A673 (cell line): Measurements from ENCODE around the gene FNDC3B.

ENCODE experiments used
- EZH2 ChIP-seq: fragments of 200-600 bp; sonication (generic); IDR thresholded peaks from 2 replicates; pipeline ENCODE4 v1.6.1; 2017; ENCODE audit warnings: borderline replicate concordance, low read depth, mild to moderate bottlenecking, mixed read lengths, antibody characterized with exemption, low read length; ENCODE audit not compliant: poor library complexity, severe bottlenecking
- TF ChIP-seq, protein P1 (sequence below): fragments of 300-800, 200-600 bp; sonication (generic); conservative IDR thresholded peaks from 2 replicates; pipeline ENCODE4 v1.5.1; 2017; ENCODE audit warnings: low read depth, mild to moderate bottlenecking, antibody characterized with exemption, low read length, moderate library complexity, mixed read lengths

DNA sequence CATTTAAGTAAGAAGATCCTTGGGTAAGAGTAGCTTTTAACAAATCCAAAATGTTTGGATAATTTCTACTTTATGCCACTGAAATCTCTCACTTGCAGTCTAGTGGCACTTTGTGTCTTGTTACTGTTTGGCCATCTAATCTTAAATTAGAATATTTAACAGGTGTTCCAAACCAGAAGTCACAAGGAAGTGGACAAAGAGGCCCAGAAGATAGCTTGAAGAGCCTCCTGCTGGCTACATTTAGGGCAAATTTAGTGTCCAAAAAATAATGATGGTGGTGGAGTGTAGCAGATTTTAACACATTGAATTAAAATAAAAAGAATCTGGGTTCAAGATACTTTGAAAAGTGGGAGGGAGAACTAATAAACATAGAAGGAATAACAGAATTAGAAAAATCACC is 236.7 kb downstream of the FNDC3B start:
- TF ChIP-seq EZH2: no peak
- TF ChIP-seq, protein P1, sequence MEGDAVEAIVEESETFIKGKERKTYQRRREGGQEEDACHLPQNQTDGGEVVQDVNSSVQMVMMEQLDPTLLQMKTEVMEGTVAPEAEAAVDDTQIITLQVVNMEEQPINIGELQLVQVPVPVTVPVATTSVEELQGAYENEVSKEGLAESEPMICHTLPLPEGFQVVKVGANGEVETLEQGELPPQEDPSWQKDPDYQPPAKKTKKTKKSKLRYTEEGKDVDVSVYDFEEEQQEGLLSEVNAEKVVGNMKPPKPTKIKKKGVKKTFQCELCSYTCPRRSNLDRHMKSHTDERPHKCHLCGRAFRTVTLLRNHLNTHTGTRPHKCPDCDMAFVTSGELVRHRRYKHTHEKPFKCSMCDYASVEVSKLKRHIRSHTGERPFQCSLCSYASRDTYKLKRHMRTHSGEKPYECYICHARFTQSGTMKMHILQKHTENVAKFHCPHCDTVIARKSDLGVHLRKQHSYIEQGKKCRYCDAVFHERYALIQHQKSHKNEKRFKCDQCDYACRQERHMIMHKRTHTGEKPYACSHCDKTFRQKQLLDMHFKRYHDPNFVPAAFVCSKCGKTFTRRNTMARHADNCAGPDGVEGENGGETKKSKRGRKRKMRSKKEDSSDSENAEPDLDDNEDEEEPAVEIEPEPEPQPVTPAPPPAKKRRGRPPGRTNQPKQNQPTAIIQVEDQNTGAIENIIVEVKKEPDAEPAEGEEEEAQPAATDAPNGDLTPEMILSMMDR: no peak
